ENCODE results near the gene EFCAB6.

The EFCAB6 gene

DNA sequence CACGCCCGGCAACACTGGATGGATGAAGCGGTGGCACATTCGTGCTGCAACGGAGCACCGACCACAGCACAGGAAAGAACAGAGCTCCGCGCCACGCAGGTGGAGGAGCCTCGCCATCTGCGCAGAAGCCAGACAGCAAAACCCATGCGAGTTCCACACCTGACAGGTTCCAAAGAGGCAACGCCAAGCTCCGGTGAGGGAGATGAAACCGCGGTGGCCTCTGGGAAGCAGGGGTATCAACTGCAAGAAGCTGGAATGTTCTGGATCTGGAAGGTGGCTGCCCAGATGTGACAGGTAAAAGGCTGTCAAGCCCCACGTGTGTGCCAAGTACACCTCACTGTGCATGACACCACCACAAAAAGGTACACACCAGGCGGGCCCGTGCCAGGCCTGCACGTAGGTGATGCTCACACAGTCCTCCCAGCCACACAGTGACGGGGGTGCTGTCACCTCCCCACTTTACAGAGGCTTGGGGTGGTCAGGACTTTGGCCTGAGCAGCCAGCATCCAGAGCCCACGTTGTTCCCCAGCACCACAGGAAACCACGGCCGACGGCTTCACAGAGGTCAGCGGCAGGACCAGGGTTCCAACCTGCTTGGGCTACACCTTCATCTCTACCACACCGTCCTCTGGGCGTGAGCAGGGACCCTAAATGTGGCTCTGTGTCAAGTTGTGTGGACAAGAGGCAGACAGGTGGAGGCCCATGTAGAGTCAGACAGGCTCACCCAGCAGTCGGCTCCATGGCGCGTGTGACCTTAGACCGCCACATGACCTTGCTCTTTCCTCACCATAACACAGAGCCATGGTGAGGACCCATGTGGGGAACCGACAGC lies 19.7 kb upstream of the EFCAB6 start:
- DNase-seq (ENCODE audit: low spot score), result no peak

DNA sequence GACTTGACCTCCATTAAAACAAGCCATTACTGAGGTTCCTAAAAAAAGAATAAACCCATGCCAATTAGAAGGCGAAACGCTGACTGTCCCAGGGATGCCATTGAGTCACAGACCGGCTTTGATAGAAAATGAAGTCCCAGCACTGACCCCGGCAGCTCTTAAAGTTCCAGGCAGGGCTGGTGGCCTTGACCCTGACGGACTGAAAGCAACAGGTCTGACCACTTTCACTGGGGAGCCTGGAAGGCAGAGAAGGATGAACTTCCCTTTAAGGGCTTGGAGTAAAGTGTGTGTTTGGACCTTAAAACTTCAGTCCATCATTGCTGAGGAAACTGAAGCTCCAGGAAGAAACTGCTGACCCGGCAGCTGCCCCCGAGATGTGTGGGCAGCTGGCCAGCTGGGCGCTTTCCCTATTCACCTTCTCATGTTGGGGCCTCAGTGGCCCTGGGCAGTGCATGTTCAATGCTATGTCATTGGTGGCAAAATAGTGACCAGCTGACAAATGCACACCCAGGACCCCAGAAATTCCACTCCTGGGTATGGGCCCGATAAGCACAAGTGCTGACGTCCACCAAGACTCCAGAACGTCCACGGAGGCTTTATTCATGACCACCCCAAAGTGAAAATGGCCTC lies 18.9 kb upstream of the EFCAB6 start:
- DNase-seq (ENCODE audit: low spot score), result no peak

- DNase-seq (ENCODE audit: low spot score), result no peak
Measured at GRCh38 chr22:43829904-43830851, 18.1 kb upstream of the EFCAB6 start.

DNA sequence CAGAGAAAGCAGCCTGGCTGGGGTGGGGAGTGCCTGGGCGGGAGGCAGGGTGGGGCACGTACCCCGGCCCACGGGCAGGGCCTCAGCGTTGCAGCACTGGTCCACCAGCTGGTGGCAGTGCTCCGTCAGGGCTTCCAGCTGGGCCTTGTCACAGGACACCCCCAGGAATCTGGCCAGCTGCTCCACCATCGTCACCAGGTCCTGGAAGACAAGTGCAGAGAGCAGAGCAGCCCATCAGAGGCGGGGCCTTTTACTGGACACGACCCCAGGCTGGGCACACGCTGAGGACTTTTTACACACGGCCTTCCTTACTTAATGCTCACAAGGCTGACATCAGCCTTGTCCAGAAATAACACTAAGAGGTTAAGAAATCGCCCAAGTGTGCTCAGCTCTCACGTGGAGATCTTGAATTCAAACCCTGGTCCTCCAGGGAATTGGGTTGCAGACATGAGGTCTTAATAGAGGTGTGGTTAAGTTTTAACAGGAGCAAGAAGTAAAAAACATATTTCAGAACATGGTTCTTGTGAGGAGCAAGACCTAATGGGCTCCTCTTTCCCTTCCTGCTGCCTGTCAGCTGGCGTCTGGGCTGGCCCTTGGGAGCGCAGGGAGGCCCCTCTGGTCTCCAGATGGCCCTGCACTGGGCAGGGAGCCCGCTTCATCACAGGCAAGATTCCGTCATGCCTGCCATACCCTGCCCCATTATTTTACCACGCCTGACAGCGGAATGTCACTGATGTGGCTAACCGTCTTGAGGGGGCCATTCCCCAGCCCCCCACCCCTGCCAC lies 17.1 kb upstream of the EFCAB6 start:
- no peak for DNase-seq (ENCODE audit: low spot score)

DNA sequence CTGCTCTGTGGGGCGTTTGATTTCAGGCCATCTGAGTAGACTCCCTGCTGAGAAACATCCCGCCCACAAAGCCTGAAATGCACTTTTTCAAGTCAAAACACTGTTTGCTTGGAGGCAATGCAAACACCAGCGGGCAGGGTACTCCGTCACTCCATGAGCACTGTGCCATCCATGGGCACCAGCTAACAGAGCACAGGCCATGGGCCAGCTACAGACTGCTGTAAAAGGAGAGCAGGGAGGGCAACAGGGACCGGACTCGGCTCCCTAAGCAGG lies 16.6 kb upstream of the EFCAB6 start:
- no peak for DNase-seq (ENCODE audit: low spot score)

DNA sequence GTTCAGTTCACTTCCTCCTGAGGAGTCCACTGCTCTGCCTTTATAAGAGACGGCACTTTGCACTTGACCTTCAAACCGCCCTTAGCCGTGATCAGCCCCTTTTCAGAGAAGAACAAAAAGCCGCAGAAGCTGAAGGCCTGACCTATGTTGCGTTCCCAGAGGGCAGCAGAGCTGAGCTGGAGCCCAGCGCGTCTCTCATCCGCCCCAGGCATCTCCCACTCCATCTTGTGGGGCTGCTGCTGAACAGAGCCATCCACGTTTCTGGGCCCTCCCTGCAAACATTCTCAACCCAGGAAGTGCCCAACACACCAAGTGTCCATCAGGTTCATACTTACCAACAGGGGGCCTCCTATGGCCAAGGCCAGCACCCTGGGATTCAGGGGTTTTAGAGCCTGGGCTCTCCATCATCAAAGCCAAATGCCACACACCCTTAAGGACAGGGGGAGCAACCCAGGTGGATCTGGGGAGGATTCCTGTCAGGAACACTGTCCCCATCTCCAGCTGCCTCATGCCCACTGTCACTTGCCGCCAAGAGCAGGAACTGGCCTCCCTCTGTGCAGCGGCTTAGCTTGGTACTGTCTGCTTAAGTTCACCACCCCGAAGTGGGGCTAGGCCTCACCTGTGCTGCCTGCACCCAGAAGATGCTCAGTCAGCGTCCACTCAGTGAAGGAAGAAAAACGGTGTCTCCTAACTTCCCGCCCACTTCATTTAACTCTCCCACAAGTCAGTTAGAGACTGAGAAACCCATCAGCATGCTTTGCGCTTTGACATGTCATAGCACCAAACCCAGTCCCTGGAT lies 16.0 kb upstream of the EFCAB6 start:
- no peak for DNase-seq (ENCODE audit: low spot score)

- DNase-seq (ENCODE audit: low spot score), result no peak
Measured at GRCh38 chr22:43827003-43827735, 15.1 kb upstream of the EFCAB6 start.

DNA sequence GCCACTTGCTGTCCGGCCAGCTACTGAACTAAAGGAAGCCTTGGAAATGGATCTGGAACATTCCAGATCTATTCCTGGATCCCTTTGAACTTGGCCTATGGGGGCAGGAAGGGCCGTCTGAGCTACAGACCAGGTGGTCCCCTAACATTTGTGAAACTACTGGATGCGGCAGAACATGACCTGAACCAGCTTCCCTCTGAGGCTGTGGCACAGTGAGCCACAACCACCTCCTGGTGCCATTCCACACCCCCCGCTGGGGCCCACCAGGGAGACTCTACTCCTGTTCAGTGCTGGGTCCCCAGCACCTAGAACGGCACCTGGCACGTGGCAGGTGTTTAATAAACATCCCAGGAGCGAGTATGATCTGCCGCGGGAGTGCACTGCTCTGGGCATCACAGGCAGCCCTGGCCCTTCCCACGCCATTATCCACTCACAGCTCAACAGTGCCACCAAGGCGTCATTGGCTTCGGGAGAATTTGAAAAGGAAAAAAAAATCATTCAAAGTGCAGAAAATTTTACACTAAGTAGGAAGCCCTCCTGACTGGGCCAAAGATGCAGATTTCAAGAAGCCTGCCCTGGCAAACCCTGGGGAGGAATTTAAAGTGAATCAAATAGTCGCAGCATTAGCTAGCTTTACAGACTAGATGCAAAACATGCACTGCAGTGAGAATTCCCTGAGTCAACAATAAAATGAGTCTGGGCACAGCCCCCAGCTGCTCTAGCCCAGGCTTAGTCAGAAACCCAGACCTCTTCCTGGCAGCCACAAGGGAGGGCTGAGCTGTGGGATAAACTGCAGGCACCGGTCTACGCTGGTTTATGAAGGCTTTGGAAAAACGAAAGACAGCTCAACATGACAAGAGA lies 14.3 kb upstream of the EFCAB6 start:
- no peak for DNase-seq (ENCODE audit: low spot score)

DNA sequence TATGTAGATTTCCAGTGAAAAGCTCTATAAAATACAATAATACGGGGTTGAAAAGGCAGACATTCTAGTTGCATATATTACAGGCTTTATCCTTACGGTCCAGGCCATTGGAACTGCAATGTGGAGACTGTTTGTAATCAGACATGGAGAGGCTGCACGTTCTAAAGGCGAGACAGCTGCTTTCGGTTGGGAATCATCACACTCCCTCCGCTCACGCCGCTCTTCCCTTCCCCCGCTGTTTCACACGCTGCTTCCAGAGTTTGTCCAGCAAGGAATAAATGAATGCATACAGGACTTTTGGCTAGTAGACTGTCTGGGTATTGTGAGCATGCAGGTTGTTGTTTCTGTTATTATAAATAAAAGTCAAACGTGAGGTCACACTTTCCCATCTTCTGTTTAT lies 13.5 kb upstream of the EFCAB6 start:
- no peak for DNase-seq (ENCODE audit: low spot score)

- no peak for DNase-seq (ENCODE audit: low spot score)
Measured at GRCh38 chr22:43824724-43825420, 12.8 kb upstream of the EFCAB6 start.

GRCh38 chr22:43823911-43824665 lies 12.0 kb upstream of the EFCAB6 start:
- DNase-seq (ENCODE audit: low spot score), result no peak

- no peak for DNase-seq (ENCODE audit: low spot score)
Measured at GRCh38 chr22:43823353-43823908, 11.3 kb upstream of the EFCAB6 start.

GRCh38 chr22:43821606-43822425 lies 9.7 kb upstream of the EFCAB6 start:
- DNase-seq (ENCODE audit: low spot score), result no peak

DNA sequence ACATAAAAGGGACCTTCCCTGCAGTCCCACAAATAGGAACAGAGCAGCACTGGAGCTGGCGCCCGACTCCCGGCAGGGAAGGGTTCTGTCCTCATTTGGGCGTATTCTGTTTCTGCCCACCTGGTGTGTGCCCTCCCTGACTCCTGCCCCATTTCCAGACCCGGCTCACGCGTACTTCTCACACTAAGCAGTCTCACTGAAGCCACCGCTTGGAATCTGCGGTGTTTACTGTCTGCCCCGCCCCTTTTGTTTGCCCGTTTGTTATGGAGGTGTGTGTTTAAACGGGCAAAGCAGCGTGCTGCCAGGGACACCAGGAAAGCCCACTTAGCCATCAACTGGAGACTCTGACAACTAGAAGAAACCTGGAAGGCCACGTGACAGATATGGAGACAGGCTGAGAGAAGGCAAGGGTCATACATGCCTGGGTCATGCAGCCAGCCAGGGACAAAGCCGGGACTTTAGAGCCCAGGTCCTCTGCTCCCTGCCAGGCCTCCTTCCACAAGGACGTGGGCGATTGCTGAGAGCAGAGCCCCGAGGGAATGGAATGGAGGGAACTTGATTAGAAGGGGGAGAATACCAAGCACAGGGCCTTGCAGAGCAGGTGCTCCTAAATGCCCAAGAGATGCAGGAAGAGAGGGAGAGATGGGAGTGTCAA lies 8.7 kb upstream of the EFCAB6 start:
- DNase-seq (ENCODE audit: low spot score), result no peak

- DNase-seq (ENCODE audit: low spot score), result no peak
Measured at GRCh38 chr22:43819931-43820640, 8.0 kb upstream of the EFCAB6 start.
